LNCAP (cell line): ENCODE results near the gene ANO8.
A peak's percentile ranks its signal among the peaks of the same experiment; 100 is the strongest.

Source experiments
- TF ChIP-seq, protein P1 (sequence below): fragments of 450-650 bp; IDR thresholded peaks from 2 replicates; pipeline ENCODE4 v1.5.1; 2017; ENCODE audit warnings: mild to moderate bottlenecking

ANO8 gene

DNA sequence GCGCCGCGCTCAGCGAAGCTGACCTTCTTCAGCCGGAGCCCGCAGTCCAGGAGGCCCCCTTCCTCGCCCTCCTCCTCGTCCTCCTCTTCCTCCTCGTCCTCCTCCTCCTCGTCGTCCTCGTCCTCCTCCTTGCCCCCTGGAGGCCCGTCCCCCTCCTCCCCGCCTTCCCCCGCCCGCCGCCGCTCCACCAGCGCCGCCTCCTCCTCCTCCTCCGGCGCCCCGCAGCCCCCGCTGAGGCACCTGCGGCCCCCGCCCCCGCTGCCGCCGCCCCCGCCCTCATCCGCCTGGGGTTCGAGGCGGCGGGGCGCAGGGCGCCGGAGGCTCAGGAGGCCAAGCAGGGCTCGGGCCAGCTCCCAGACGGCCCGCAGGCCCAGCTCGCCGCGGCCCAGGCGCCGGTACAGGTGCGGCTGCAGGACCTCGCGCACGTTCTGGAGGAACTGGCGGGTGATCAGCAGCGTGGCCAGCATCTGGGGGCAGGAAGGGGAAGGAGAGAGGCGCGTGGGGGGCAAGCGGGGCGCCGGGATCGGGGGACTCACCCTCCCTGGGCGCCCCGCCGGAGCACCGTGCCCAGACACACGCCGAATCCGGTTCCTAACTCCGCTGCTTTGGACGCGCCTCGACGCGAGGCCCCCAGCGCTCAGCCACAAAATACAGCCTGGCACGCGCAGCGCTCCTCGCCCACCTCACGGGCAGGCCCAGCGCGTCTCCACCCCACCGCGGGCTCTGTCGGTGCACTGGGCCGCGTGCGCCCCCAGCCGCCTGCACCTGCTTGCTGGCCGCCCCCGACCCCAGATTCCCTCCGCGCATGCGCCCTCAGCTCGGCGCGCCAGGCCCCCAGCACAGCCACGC is 5.9 kb downstream of the ANO8 start:
- TF ChIP-seq, protein P1, sequence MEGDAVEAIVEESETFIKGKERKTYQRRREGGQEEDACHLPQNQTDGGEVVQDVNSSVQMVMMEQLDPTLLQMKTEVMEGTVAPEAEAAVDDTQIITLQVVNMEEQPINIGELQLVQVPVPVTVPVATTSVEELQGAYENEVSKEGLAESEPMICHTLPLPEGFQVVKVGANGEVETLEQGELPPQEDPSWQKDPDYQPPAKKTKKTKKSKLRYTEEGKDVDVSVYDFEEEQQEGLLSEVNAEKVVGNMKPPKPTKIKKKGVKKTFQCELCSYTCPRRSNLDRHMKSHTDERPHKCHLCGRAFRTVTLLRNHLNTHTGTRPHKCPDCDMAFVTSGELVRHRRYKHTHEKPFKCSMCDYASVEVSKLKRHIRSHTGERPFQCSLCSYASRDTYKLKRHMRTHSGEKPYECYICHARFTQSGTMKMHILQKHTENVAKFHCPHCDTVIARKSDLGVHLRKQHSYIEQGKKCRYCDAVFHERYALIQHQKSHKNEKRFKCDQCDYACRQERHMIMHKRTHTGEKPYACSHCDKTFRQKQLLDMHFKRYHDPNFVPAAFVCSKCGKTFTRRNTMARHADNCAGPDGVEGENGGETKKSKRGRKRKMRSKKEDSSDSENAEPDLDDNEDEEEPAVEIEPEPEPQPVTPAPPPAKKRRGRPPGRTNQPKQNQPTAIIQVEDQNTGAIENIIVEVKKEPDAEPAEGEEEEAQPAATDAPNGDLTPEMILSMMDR = no peak

GRCh38 chr19:17327654-17328516 is 6.8 kb downstream of the ANO8 start:
- TF ChIP-seq, protein P1 = peak; percentile 80

DNA sequence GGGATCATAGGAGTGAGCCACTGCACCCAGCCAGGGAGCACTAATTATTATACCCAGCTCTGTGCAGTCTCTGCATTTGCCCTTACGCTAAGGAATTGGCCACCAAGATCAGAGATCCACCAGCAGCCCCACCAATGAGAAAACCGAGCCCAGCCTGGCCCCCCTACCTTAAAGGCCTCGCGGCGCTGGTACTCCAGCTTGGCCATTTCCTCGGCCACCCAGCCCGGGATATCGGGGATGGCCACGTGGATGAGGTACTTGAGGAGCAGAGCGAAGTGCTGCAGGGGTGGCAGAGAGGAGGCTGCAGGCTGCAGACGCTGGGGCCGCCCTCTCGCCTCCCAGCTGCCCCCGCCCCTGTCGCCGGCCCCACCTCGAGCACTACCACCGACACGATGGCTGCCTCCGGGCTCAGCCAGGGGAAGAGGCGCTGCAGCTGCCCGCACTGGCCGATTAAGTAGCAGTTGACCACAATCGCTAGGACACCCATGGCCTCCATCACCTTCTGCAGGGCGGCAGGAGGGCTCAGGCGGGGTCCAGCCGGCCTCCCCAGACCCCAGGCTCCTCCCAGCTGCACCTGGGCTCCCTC is 7.5 kb downstream of the ANO8 start:
- TF ChIP-seq, protein P1 = no peak

GRCh38 chr19:17326595-17326966 is 8.1 kb downstream of the ANO8 start:
- TF ChIP-seq, protein P1 = no peak

- TF ChIP-seq, protein P1 = no peak
Observed at GRCh38 chr19:17325881-17326594, 8.6 kb downstream of the ANO8 start.

DNA sequence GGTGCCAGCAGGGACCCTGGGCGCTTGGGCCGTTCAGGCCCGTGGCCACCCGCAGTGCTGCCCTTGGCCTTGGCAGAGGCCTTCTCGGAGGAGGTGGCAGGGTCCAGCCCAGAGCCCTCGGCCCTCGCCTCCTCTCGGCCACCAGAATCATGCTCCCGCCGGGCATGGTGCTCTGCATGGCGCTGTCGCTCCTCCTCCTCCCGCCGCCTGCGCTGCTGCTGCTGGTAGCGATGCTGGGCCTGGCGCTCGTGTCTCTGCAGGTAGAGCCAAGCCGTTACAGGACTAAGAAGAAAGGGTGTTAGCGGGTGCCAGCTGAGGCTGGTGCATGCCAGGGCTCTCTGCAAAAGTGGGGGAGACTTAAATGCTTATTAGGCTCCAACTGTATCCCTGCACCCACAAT is 9.5 kb downstream of the ANO8 start:
- TF ChIP-seq, protein P1 = no peak
